Measurements from ENCODE around the gene RNF220.

DNA sequence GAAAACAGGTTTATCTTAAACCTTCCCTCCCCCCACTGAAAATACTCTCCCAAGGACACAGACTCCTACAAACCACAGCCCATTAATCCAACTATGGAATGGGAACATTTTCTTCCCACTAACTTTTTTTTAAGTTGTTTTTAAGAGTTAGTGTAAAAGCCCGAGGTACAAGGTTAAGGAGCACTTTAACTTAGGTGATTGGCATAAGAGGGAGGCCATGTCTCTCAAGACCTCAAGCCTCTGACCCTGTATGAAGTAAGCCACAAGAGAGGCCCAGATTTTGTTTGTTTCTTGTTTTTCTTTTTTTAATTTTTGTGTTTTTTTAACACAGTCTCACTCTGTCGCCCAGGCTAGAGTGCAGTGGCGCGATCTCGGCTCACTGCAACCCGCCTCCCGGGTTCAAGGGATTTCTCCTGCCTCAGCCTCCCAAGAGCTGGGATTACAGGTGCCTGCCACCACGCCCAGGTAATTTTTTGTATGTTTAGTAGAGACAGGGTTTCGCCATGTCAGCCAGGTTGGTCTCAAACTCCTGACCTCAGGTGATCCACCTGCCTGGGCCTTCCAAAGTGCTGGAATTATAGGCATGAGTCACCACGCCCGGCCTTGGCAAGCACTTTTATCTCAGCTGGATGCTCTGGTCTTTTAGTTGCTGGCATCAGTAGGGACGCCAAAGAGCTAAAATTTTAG is 283.8 kb downstream of the RNF220 start:
- TF ChIP-seq POLR2A (IDR thresholded peaks at IDR 0.05) (no peak), CTCF (IDR thresholded peaks at IDR 0.05) (no peak)
